GM10266 (cell line): Measurements from ENCODE around the gene FAM193A.

ENCODE experiments used
- DNase-seq: peaks from one replicate; pipeline ENCODE4 v3.0.0; 2012; ENCODE audit errors: extremely low spot score
- CTCF ChIP-seq: IDR thresholded peaks from 2 replicates; pipeline ENCODE4 v1.5.1; 2012; ENCODE audit warnings: mild to moderate bottlenecking, low read depth; ENCODE audit not compliant: control insufficient read depth, insufficient read depth; ENCODE audit errors: missing control alignments

FAM193A gene

DNA sequence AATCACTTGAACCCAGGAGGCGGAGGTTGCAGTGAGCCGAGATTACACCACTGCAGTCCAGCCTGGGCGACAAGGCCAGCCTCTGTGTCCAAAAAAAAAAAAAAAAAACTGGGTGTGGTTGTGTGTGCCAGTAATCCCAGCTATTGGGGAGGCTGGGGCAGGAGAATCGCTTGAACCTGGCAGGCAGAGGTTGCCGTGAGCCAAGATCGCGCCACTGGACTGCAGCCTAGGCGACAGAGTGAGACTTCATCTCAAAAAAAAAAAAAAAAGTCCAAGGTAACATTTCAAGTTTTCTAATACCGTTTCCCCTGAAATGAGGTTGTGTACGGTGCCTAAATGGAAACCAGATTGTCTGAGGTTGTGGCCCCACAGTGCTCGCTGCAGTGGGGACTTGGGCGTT, 35.6 kb downstream of the FAM193A start:
- TF ChIP-seq CTCF = no peak
- no peak for DNase-seq

- no peak for DNase-seq
- TF ChIP-seq CTCF = no peak
Observed at GRCh38 chr4:2572866-2573265, 36.4 kb downstream of the FAM193A start.

GRCh38 chr4:2574009-2574408, 37.6 kb downstream of the FAM193A start:
- no peak for TF ChIP-seq CTCF
- no peak for DNase-seq

GRCh38 chr4:2574863-2575262, 38.4 kb downstream of the FAM193A start:
- DNase-seq = no peak
- no peak for TF ChIP-seq CTCF

- DNase-seq = no peak
- TF ChIP-seq CTCF = no peak
Observed at GRCh38 chr4:2576290-2576689, 39.8 kb downstream of the FAM193A start.

DNA sequence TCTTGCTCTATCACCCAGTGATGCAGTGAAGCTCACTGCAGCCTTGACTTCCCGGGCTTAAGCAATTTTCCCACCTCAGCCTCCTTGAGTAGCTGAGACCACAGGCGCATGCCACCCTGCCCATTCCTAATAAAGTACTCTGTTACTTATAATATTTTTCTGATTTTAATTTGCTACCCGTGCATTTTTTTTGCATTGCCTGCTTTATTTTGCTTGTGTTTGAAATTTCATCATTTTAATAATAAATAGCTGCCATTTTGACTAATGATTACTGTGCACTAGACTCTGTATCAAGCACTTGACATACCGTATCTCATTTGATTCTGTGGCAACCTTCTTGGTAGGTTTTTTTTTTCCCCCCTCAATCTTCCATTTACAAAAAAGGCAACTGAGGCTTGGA, 41.7 kb downstream of the FAM193A start:
- no peak for TF ChIP-seq CTCF
- no peak for DNase-seq

DNA sequence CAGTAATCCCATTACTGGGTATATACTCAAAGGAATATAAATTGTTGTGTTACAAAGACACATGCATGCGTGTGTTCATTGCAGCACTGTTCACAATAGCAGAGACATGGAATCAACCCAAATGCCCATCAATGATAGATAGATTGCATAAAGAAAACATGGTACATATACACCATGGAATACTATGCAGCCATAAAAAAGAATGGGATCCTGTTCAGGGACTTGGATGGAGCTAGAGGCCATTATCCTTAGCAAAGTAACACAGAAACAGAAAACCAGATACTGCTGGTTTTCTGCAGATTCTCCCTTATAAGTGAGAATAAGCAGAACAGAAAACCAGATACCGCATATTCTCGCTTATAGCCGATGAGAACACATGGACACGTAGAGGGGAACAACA, 43.5 kb downstream of the FAM193A start:
- no peak for DNase-seq
- TF ChIP-seq CTCF = no peak
